GM12878 (cell line): ENCODE data around the gene SNX7. TPM values are rescaled to one million over a fixed set of nuclear protein-coding genes. Genes with fewer than 3 reads are reported as not detected.

Experiments
- ATF7 ChIP-seq: fragments of 450-650 bp; IDR thresholded peaks from 2 replicates; pipeline ENCODE4 v1.6.1; 2016; ENCODE audit warnings: low read depth, mild to moderate bottlenecking
- BMI1 ChIP-seq: fragments of 450-650 bp; IDR thresholded peaks from 2 replicates; pipeline ENCODE4 v1.6.1; 2016; ENCODE audit warnings: mild to moderate bottlenecking, moderate library complexity, borderline replicate concordance
- DPF2 ChIP-seq: fragments of 450-650 bp; IDR thresholded peaks from 2 replicates; pipeline ENCODE4 v1.6.1; 2017; ENCODE audit warnings: mild to moderate bottlenecking
- EP300 ChIP-seq, 2 experiments: fragments of 150-350 bp in 1 of 2; IDR thresholded peaks; 2 replicates each; pipeline ENCODE4 v1.6.1; 2011 to 2012; ENCODE audit warnings: low read depth in 2 of 2, low read length in 2 of 2, borderline replicate concordance in 1 of 2, improper control_type of control experiment in 1 of 2, inconsistent platforms in 1 of 2; ENCODE audit not compliant: control insufficient read depth in 1 of 2
- IKZF1 ChIP-seq: fragments of 450-650 bp; conservative IDR thresholded peaks from 2 replicates; pipeline ENCODE4 v1.6.1; 2017; ENCODE audit warnings: antibody characterized with exemption, mild to moderate bottlenecking
- IKZF2 ChIP-seq, 2 experiments: fragments of 450-650 bp; IDR thresholded peaks; 2 replicates each; pipeline ENCODE4 v1.6.1; 2017; ENCODE audit warnings: mild to moderate bottlenecking in 2 of 2, moderate library complexity in 2 of 2
- MTA2 ChIP-seq: fragments of 450-650 bp; IDR thresholded peaks from 2 replicates; pipeline ENCODE4 v1.6.1; 2016; ENCODE audit warnings: low read depth, mild to moderate bottlenecking, moderate library complexity
- RBBP5 ChIP-seq: fragments of 200-600 bp; sonication (generic); conservative IDR thresholded peaks from 2 replicates; pipeline ENCODE4 v1.6.1; 2016
- RUNX3 ChIP-seq: IDR thresholded peaks from 2 replicates; pipeline ENCODE4 v1.6.1; 2012; ENCODE audit warnings: low read length, inconsistent platforms
- SPI1 ChIP-seq: IDR thresholded peaks from 2 replicates; pipeline ENCODE4 v1.6.1; 2011; ENCODE audit warnings: low read depth, mild to moderate bottlenecking, low read length, moderate library complexity, borderline replicate concordance; ENCODE audit not compliant: insufficient read depth
- TCF12 ChIP-seq: IDR thresholded peaks from 2 replicates; pipeline ENCODE4 v1.6.1; 2011; ENCODE audit warnings: low read depth, mild to moderate bottlenecking, low read length
- ZNF274 ChIP-seq: IDR thresholded peaks from one replicate; pipeline ENCODE4 v1.8.0; 2011; ENCODE audit not compliant: insufficient read length, insufficient read depth
- ZNF384 ChIP-seq: IDR thresholded peaks from 2 replicates; pipeline ENCODE4 v1.6.1; 2012; ENCODE audit warnings: low read depth, mild to moderate bottlenecking, low read length, improper control_type of control experiment, borderline replicate concordance
- polyA plus RNA-seq, 11 experiments: library from polyadenylated mRNA; depleted of rRNA in 4 of 11; unstranded in 6 of 11; stranded (reverse) in 5 of 11; fragments of >200 nt; fragmentation: Nextera tagmentation in 4 of 11; fragmentation: Illumina TruSeq in 1 of 11; extraction: Ambion mirVana in 4 of 11; extraction: Trizol in 1 of 11; gene quantifications; 1 replicate in 1 of 11; 2 replicates in 10 of 11; pipeline versions ENCODE4 v1.2.1 to v1.2.3, GENCODE V29; 2011 to 2016; ENCODE audit warnings: inconsistent platforms in 2 of 11, missing spikeins in 2 of 11, low read depth in 1 of 11
- total RNA-seq, 4 experiments: library from RNA; depleted of rRNA in 3 of 4; stranded (reverse); fragments of >200 nt in 3 of 4; fragmentation: Illumina TruSeq in 1 of 4; extraction: Trizol in 1 of 4; gene quantifications; 2 replicates each; pipeline versions ENCODE4 v1.2.1 to v1.2.3, GENCODE V29; 2013 to 2021
- TF ChIP-seq, protein P1 (sequence below): fragments of 450-650 bp; formaldehyde crosslinking; IDR thresholded peaks from 2 replicates; pipeline ENCODE4 v1.5.0; 2022; ENCODE audit warnings: mild to moderate bottlenecking, missing genetic modification characterization
- TF ChIP-seq, protein P2 (sequence below): fragments of 450-650 bp; IDR thresholded peaks from 2 replicates; pipeline ENCODE4 v1.6.1; 2017; ENCODE audit warnings: mild to moderate bottlenecking, moderate library complexity
- TF ChIP-seq, protein P3 (sequence below): fragments of 450-650 bp; IDR thresholded peaks from 2 replicates; pipeline ENCODE4 v1.6.1; 2017; ENCODE audit warnings: mild to moderate bottlenecking, moderate library complexity
- TF ChIP-seq, protein P4 (sequence below): fragments of 450-650 bp; IDR thresholded peaks from 2 replicates; pipeline ENCODE4 v1.6.1; 2017; ENCODE audit warnings: low read depth, mild to moderate bottlenecking, moderate library complexity

SNX7 gene
- total and polyA plus RNA-seq, 10 of the 15 experiments (the other 5 are each of a cell fraction or from before 2014, with no cell fraction given): 0.23 to 0.82 (median 0.34) TPM

DNA sequence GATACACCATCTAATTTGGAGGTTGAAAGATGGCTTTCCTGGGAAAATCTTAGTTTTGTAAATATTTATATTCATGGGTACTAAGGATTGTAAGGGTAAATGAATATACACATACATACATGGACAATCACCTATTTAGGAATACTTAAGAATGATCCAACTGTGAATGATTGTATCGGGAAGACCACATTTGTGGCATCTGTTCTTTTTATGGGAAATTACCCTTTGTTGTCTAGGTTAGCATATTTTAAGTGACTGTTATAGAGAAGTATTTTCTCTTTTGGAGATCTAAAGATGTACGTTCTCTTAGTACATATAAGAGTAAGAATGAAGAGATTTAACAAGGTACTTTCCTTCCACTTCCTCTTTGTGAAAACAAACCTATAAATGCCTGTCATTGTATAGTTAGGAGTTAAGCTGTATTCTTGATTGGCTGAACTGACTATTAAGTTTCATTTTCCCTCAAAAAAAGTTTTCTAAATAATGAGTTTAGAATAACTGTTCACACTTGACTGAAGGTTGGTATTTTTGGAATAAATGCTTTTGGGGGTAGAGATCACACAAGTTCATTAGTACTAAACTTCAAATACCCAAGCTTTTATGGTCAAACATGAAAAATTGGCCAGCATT is 26.7 kb downstream of the SNX7 start (continued):
- TF ChIP-seq, protein P1, sequence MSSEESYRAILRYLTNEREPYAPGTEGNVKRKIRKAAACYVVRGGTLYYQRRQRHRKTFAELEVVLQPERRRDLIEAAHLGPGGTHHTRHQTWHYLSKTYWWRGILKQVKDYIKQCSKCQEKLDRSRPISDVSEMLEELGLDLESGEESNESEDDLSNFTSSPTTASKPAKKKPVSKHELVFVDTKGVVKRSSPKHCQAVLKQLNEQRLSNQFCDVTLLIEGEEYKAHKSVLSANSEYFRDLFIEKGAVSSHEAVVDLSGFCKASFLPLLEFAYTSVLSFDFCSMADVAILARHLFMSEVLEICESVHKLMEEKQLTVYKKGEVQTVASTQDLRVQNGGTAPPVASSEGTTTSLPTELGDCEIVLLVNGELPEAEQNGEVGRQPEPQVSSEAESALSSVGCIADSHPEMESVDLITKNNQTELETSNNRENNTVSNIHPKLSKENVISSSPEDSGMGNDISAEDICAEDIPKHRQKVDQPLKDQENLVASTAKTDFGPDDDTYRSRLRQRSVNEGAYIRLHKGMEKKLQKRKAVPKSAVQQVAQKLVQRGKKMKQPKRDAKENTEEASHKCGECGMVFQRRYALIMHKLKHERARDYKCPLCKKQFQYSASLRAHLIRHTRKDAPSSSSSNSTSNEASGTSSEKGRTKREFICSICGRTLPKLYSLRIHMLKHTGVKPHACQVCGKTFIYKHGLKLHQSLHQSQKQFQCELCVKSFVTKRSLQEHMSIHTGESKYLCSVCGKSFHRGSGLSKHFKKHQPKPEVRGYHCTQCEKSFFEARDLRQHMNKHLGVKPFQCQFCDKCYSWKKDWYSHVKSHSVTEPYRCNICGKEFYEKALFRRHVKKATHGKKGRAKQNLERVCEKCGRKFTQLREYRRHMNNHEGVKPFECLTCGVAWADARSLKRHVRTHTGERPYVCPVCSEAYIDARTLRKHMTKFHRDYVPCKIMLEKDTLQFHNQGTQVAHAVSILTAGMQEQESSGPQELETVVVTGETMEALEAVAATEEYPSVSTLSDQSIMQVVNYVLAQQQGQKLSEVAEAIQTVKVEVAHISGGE (CRISPR knock-in tag): no peak
- TF ChIP-seq TCF12 (no peak), MTA2 (peak; percentile 99), IKZF1 (peak; percentile 63), EP300 (IDR thresholded peaks at IDR 0.05; ENCODE audit: borderline replicate concordance in 1 of 2, control insufficient read depth in 1 of 2, low read depth in 2 of 2, low read length in 2 of 2) (peak; percentile 65 to 74; a peak in 2 of 4 replicates), ZNF274 (no peak), RBBP5 (no peak), ZNF384 (no peak), DPF2 (peak; percentile 63; the same call in 1 of the 2 replicates), RUNX3 (peak; percentile 9; the same call in 1 of the 2 replicates), SPI1 (peak; percentile 87), BMI1 (peak; percentile 71), ATF7 (peak; percentile 69), IKZF2 (IDR thresholded peaks at IDR 0.05) (peak; percentile 53 to 68; a peak in 3 of 4 replicates)
- TF ChIP-seq, protein P2, sequence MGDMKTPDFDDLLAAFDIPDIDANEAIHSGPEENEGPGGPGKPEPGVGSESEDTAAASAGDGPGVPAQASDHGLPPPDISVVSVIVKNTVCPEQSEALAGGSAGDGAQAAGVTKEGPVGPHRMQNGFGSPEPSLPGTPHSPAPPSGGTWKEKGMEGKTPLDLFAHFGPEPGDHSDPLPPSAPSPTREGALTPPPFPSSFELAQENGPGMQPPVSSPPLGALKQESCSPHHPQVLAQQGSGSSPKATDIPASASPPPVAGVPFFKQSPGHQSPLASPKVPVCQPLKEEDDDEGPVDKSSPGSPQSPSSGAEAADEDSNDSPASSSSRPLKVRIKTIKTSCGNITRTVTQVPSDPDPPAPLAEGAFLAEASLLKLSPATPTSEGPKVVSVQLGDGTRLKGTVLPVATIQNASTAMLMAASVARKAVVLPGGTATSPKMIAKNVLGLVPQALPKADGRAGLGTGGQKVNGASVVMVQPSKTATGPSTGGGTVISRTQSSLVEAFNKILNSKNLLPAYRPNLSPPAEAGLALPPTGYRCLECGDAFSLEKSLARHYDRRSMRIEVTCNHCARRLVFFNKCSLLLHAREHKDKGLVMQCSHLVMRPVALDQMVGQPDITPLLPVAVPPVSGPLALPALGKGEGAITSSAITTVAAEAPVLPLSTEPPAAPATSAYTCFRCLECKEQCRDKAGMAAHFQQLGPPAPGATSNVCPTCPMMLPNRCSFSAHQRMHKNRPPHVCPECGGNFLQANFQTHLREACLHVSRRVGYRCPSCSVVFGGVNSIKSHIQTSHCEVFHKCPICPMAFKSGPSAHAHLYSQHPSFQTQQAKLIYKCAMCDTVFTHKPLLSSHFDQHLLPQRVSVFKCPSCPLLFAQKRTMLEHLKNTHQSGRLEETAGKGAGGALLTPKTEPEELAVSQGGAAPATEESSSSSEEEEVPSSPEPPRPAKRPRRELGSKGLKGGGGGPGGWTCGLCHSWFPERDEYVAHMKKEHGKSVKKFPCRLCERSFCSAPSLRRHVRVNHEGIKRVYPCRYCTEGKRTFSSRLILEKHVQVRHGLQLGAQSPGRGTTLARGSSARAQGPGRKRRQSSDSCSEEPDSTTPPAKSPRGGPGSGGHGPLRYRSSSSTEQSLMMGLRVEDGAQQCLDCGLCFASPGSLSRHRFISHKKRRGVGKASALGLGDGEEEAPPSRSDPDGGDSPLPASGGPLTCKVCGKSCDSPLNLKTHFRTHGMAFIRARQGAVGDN: no peak
- TF ChIP-seq, protein P3, sequence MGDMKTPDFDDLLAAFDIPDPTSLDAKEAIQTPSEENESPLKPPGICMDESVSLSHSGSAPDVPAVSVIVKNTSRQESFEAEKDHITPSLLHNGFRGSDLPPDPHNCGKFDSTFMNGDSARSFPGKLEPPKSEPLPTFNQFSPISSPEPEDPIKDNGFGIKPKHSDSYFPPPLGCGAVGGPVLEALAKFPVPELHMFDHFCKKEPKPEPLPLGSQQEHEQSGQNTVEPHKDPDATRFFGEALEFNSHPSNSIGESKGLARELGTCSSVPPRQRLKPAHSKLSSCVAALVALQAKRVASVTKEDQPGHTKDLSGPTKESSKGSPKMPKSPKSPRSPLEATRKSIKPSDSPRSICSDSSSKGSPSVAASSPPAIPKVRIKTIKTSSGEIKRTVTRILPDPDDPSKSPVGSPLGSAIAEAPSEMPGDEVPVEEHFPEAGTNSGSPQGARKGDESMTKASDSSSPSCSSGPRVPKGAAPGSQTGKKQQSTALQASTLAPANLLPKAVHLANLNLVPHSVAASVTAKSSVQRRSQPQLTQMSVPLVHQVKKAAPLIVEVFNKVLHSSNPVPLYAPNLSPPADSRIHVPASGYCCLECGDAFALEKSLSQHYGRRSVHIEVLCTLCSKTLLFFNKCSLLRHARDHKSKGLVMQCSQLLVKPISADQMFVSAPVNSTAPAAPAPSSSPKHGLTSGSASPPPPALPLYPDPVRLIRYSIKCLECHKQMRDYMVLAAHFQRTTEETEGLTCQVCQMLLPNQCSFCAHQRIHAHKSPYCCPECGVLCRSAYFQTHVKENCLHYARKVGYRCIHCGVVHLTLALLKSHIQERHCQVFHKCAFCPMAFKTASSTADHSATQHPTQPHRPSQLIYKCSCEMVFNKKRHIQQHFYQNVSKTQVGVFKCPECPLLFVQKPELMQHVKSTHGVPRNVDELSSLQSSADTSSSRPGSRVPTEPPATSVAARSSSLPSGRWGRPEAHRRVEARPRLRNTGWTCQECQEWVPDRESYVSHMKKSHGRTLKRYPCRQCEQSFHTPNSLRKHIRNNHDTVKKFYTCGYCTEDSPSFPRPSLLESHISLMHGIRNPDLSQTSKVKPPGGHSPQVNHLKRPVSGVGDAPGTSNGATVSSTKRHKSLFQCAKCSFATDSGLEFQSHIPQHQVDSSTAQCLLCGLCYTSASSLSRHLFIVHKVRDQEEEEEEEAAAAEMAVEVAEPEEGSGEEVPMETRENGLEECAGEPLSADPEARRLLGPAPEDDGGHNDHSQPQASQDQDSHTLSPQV: no peak
- TF ChIP-seq, protein P4, sequence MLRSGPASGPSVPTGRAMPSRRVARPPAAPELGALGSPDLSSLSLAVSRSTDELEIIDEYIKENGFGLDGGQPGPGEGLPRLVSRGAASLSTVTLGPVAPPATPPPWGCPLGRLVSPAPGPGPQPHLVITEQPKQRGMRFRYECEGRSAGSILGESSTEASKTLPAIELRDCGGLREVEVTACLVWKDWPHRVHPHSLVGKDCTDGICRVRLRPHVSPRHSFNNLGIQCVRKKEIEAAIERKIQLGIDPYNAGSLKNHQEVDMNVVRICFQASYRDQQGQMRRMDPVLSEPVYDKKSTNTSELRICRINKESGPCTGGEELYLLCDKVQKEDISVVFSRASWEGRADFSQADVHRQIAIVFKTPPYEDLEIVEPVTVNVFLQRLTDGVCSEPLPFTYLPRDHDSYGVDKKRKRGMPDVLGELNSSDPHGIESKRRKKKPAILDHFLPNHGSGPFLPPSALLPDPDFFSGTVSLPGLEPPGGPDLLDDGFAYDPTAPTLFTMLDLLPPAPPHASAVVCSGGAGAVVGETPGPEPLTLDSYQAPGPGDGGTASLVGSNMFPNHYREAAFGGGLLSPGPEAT: peak; percentile 99
